Occipital lobe (tissue), 2 donors: Measurements from ENCODE around the gene LRP2. TPM values are rescaled to one million over a fixed set of nuclear protein-coding genes. Genes with fewer than 3 reads are reported as not detected.
"Not testable (repeated sequence)": the region's sequence is repeated elsewhere in the genome, so short reads cannot be mapped to it uniquely, and the experiment has no call there.

ENCODE experiments used
- DNase-seq: peaks from one replicate; lab custom pipeline; 2025; lab: John Stamatoyannopoulos, UW
- total RNA-seq: library from RNA; depleted of rRNA; stranded (reverse); fragments of >200 nt; gene quantifications from one replicate; pipeline ENCODE4 v1.2.3, GENCODE V29; 2014

LRP2 gene
- total RNA-seq, 1 donor from 2014 or later: 0.16 TPM

DNA sequence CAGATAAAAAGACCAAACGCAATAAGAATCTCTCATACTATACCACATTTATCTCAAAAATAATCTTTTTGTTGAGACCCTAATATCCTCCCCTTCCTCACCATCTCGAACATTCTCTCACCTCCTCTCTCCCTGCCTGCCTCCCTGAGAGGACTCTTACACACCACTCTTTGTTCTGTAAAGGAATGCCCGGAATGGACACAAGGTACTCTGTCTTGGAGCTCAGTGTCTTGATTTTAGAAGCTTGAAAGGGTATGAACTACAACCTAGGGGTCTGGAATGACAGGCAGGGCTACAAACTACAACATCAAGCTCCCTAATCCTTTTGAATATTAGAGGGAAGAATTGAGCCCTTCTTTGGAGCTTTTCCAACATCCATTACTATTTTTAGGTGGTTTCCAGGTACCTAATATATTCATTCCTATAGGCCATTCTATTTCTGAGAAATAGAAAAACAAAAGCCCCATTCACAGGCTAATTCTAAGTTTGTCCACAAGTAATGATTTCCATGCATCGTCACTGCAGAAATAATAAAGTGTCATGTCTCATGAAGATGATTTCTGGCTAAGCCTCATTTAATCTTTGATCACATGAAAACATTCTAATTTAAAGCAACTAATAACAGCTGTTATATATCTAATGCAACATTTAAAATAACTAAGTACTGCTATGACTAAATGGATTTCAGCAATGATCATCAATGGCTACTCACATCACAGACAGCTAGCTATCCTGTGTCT lies 60.6 kb downstream of the LRP2 start:
- DNase-seq: no peak

- DNase-seq: no peak
These were observed 61.5 kb downstream of the LRP2 start for GRCh38 chr2:169300636-169301530.

DNA sequence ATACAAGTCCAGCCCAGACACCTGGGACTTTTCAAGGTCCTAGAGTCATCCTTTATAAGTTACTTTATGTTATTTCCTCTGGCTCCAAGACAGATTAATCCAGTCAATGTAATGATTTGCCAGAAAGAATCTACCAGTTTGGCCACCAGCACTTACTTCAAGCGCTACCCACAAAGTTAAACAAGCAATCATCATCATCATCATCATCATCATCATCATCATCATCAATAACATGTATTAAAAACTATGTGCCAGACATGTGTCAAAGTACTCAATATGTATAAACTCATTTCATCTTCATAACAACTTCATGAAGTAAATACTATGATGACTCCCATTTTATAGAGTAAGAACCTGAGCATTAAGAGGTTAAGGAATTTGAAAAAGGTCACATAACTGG lies 64.3 kb downstream of the LRP2 start:
- DNase-seq: no peak

- no peak for DNase-seq
These were observed 68.2 kb downstream of the LRP2 start for GRCh38 chr2:169294001-169294675.

- DNase-seq: no peak
These were observed 70.8 kb downstream of the LRP2 start for GRCh38 chr2:169291517-169291916.

DNA sequence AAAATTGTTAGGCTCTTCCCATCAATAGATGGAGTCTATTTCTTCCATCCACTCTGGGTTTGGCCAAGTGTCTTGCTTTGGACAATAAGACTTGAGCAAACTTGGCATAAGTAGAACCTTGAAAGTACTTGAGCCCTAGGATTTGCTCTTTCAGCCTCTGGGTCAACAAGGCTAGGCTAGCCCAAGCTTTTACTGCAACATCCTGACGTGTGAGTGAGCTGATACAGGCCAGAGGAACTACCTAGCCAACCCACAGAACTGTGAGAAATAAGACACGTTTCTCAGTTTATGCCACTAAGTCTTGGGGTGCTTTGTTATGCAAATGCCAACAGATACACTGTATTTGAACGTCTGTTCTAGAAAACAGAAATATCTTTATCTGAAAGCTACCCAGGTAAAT lies 71.9 kb downstream of the LRP2 start:
- DNase-seq: no peak

- no peak for DNase-seq
These were observed 74.7 kb downstream of the LRP2 start for GRCh38 chr2:169287666-169288065.

DNA sequence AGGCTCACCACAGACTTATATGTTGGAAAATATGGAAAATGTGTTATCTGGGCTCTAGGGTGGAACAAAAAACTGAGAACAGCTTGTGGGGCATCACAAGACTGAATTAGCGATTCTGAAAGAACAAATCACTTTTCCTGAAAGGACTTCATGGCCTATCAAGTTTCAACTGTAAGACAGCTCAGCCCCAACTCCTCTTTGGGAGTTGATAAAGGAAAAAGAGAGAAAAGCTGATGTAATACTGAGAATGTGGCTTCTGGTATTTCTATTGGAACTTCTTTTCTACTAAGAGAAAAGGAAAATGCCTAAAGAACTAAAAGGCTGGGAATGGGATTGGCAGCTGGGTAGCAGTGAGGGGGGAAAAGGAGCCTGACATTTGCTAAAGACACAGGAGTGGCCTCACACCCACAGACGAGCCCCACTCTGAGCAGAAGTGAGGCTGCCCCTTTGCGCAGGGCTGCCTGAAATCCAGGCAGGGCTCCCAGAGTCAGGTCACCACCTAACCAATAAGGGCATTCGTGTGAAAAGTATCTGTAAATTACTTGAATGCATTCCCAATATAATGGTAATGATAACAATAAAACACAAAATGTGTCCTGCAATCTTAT lies 75.6 kb downstream of the LRP2 start:
- no peak for DNase-seq

DNA sequence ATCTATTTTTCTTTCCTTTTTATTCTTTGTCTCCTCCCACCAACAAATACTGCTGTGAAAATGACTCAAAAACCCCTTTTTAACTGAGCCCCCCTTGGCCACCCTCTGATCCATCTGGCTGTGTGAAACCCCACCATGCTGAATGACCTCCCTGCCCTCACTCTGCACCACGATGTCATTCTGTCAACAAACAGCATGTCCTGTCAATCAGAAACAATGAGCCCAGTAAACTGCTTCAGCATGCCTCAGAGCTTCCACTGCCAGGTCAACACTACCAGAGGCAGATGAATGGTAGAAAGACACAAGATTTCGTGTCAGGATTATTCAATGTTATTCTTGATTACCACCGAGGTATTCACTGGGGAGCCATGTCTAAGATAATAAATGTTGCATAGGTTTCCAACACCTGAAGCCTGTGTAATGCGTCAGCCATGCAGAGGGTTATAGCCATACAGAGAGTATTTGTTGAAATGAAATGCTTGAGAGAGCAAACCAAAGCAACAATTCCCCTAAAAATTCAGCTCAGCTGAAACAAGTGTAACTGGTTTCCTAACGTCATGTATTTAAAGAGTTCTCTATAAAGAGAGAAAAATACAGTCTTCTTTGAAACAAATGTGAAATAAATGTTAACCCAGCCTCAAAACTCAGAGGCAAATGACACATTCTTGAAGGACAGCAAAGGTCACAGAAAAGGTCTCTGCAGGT lies 76.7 kb downstream of the LRP2 start:
- DNase-seq: no peak

DNA sequence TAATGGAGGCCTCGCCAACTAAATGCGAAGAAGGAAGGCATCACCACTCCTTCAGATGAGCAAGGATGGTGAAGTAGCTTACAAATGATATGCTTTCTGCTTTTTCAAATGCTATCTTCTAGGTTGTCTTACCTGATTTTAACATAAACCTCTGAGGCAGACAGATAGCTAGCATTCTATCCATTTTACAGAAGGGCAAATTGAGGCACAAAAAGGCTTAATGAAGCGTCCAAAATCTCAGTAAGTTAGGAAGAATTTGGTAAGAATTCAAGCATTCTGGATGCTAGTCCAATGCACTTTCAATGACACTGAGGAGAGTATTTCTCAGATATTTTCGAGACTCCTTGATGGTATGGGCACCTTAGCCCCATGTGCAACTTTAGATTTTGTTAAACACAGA lies 81.8 kb downstream of the LRP2 start:
- DNase-seq: no peak

DNA sequence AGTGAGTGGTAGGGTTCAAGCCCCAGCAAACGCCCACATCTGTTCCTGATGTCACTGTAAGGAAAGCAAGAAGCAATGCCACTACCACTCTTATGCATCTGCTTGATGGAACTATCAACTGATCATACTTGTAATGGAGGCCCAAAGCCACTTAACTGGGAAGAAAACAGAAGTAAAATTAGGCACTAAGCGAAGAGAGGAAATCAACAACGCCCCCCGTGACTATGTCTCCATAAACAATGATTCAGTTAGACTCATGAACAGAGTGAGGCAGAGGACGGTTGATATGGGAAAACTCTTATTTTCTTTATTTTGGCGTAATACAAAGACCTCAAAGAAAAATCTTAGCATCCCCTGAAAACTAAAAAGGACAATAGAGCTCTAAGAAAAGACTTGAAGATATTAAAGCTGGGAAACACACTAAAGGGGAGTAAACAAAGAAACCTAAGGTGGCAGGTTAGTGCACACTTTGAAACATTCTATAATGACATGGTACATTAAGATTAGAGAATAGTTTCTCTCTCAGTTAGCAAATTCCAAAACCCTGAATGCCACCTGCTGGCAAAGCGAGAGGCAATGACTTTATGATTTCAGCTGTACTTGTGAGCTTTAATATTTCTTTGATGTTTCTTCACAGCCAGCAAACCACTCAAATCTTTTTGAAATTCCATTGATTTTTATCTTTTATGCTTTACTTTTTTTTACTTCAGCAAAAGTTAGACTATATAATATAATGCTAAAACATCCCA lies 86.5 kb downstream of the LRP2 start:
- no peak for DNase-seq

GRCh38 chr2:169272010-169272409 lies 90.3 kb downstream of the LRP2 start:
- DNase-seq: no peak

DNA sequence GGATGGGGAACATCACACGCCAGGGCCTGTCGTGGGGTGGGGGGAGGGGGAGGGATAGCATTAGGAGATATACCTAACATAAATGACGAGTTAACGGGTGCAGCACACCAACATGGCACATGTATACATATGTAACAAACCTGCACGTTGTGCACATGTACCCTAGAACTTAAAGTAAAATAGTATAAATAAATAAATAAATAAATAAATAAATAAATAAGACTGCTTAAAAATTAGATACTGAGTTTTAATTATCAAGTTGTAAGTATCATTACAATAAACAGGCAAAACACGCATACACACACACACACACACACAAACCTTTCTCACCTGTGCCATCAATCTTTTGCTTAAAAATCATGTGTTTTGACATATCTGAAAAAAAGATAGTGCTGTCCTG lies 91.8 kb downstream of the LRP2 start:
- not testable (repeated sequence) for DNase-seq

- no peak for DNase-seq
These were observed 96.7 kb downstream of the LRP2 start for GRCh38 chr2:169265591-169265990.

DNA sequence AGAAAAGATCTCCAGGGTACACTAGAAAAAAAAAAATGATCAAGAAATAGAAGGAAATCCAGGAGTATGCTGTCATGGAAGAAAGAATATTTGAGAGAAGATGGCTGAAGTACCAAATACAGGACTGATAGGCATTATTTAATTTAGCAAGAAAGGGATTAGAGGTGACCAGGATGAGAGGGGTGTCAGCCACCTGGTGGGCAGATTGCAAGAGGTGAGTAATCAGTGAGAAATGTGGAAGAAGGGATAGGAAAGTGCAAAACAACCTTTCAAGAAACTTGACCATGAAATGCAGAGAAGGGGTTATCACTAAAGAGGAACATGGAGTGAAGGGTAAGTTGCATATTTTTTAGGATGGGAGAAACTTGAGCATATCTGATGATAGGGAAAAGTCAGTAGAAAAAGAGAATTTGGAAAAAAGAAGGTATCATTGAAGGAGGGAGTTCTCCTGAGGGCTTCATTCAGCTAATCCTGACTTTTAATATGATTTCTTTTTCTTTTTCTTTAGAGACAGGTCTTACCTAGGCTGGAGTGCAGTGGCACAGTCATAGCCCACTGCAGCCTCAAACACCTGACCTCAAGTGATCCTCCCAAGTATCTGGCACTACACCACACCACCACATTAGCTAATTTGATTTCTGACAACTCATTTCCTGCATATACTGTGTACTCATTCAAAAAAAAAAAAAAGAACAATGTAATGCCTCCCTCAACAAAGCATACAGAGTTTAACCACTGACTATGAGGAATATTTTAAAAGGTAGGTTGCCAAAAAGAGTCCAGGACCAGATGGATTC lies 101.3 kb downstream of the LRP2 start:
- no peak for DNase-seq

GRCh38 chr2:169260246-169260645 lies 102.1 kb downstream of the LRP2 start:
- no peak for DNase-seq

DNA sequence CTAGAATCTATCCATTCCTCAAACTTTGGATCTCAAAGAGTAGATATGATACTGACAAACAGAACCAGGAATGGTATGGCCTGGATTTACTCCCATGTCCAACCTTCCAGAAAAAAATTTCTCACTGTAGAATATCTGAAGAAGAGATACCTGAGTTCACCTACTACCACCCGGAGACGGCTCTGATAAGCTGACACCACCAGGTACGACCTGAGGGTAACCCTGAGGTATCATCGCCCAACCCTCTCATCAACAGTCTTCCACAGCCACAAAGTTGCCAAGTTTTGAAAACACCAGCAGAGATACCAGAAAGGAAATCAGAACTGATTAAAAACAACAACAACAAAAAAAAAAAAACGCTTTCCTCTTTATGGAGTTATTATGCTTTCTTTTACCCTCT lies 102.9 kb downstream of the LRP2 start:
- no peak for DNase-seq

DNA sequence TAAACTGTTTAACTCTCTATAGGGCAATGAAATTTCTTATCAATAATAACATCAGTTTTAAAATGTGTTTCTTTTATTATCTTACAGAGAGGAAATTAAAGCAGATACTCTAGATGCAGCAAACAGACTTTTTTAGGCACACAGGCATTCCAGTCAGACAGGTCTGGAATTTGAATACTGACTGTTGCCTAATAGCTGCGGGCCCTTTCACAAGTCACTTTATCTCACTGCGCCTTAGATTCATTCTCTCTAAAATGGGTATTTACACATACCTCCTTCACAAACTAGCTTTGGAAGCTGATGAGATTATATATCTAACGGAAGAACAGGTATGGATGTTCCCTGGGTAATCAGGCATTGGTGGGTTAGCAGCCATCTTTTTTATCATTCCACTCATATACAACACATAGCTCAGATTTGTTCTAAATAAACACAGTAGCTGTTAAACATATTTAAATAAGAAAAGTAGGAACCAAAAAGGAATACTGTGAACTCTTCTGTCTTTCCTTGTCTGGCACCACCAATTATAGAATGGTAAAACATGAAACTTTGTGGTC lies 104.2 kb downstream of the LRP2 start:
- no peak for DNase-seq

DNA sequence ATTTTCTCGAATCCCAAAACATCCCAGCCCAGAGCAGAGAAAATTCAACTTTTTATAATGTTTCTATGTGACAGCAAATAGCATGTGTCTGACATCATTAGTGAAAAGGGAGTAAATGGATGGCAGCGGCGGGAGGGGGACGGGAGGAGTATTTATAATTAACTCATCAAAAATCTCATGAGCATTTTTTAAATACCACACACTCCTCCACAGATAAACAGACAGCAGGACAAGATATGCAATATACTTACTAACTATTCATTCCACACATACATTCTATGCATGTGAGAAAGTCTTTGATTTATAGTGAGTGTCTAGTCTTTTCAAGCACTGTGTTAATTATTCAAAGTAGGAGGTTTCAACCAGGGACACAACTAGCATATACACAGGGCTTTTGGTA lies 107.6 kb downstream of the LRP2 start:
- DNase-seq: no peak
